GM21423 (cell line): ENCODE data around the gene KYAT1.
"Not testable (repeated sequence)": the region's sequence is repeated elsewhere in the genome, so short reads cannot be mapped to it uniquely, and the experiment has no call there.

Experiments
- ATAC-seq: cut with Tn5 transposase; IDR thresholded peaks from one replicate; pipeline ENCODE4 v1.9.1; 2021; ENCODE audit warnings: mild to moderate bottlenecking, moderate library complexity; ENCODE audit not compliant: unreplicated experiment

KYAT1 gene

GRCh38 chr9:128886211-128886891 lies 4.6 kb upstream of the KYAT1 start:
- ATAC-seq = no peak

- no peak for ATAC-seq
Measured at GRCh38 chr9:128885798-128886197, 4.0 kb upstream of the KYAT1 start.

DNA sequence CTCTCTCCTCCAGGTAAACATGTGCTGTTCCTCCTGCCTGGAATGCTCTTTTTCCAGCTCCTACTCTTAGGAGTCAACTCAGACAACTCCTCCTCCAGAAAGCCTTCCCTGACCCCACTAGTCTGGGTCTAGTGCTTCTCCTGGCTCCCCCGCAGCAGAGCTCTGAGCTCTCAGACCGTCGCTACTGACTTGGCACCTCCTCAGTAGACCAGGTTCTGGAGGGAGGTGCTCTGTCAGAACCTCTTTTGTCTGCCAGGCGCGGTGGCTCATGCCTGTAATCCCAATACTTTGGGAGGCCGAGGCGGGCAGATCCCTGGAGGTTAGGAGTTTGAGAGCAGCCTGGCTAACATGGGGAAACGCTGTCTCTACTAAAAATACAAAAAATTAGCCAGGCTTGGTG lies 3.6 kb upstream of the KYAT1 start:
- no peak for ATAC-seq

- no peak for ATAC-seq
Measured at GRCh38 chr9:128884164-128884563, 2.4 kb upstream of the KYAT1 start.

DNA sequence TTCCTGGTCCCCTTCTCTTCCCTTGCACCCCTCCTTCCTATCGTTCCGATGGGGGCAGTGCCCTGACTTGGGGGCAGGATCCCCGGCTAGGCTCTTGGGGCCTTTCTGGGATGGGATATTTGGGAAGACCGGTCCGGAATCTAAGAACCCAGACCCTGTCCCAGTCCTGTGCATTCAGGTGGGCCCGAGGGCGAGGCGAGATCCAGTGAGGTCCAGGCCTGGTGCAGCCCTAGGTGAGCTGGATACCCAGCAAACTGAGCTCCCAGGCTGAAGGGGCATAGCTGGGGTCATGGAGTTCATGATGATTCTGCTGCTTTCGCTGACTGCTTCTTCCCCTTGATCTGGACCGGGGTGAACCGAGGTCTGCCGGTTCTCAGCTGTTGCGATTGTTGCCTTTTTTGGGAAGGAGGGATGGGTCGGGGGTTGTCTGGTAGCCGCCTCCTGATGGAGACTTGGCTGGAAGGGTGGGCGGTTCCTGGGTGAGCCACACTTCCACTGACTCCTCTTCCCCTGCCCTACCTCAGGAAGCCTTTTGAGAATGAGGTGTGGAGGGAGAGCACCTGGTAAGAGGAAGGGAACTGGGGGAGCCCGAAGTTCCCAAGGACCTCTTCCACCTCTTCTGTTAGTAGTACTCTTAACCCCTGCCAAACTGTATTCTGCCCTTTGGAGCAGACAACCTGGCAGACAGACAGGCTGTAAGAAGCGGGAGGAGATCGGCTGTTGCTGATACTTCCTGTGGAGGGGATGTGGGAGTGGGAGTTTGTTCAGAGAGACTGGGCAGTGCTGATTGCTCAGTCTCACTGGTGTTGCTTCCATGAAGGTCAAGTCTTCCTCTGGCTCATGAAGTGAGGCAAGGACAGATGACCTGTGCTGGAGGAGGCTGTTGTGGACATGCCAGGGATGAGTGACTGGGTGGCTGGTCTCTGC lies 1.2 kb upstream of the KYAT1 start:
- no peak for ATAC-seq

DNA sequence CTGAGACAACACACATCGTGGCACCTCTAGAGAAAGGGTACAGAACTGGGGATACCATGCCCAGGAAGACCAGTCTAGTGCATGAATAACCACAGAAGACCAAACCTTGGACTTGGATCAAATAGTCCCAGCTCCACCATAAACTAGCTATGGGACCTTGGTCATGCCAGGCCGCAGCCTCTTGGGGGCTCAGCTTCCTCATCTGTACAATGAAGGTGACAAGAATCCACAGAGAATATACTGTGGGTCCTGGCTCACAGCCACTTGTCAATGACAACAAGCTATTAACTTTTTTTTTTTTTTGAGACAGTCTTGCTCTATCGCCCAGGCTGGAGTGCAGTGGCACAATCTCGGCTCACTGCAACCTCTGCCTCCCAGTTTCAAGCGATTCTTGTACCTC lies 3.9 kb downstream of the KYAT1 start:
- ATAC-seq = no peak

DNA sequence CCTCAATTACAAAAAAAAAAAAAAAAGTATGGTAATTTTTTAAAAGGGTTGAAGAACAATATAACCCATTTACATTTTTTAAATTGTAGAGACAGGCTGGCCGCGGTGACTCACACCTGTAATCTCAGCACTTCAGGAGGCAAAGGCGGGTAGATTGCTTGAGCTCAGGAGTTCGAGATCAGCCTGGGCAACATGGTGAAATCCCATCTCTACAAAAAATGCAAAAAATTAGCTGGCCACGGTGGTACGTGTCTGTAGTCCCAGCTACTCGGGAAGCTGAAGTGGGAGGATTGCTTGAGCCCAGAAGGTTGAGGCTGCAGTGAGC lies 10.8 kb downstream of the KYAT1 start:
- not testable (repeated sequence) for ATAC-seq

GRCh38 chr9:128870128-128870940 lies 11.4 kb downstream of the KYAT1 start:
- ATAC-seq = no peak

DNA sequence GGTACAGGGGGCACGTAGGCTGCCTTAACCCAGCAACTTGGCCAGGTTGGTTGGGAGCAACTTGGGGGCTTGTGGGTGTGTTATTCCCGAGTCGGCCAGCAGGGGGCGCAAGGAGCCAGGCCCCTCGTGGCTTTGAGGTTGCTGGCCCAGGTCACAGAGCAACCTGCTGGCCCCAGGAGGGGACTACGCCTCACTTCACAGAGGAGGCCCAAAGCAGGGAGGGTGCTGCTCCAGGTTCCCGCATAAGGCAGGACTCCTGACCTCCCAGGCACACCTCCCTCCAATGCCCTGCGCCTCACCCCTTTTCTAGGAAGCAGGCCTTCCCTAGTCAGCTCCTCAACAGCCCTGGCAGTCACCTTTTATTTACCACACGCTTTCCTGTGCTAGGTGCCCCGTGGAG lies 18.1 kb downstream of the KYAT1 start:
- peak; percentile 58 for ATAC-seq

DNA sequence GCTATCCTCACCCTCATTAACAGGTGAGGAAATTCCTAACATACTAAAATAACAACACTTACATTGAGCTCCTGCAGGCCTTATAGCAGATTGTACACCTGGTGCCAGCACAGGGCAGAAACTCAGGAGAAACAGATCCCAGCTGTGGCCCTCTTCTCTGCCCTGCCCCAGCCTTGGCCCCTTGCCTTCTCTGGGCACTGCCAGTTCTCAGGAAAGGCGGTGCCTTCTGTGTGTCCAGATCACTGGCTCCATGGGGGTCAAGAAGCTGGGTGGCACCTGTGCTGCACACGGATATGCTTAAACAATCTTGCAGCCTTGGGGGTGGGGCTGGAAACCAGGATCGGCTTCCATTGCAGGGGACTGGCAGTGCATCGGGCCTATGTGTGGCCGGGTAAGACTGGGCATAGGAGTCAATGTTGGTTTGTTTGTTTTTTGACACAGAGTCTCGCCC lies 19.3 kb downstream of the KYAT1 start:
- ATAC-seq = no peak

DNA sequence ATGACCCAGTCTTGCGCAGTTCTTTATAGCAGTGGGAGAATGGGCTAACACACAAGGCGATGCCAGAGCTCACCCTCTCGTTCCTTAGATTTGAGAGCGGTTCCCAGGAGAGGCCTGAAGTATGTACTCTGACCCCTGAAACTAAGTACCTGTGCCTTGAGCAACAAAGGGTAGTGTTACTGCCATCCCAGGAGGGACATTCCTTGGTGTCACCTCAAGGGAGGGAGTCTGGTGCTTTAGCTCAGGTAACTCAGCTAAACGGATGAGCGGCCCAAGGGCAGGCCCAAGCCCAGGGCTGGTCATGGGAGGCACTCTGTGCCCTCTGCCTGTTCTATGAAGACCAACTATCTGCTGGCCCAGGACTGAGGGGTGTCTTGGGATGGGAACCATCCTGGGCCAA lies 20.2 kb downstream of the KYAT1 start:
- ATAC-seq = no peak

DNA sequence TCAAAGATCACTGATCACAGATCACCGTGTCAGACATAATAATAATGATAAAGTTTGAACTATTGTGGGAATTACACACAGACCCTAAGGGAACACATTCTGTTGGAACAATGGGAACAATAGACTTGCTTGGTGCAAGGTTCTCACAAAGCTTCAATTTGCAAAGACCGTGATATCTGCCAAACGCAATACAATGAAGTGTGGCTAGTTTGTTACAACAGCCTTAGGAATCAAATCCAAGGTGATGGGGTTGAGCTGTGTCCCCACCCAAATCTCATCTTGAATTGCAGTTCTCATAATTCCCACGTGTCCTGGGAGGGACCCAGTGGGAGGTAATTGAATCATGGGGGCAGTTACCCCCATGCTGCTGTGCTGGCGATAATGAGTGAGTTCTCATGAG lies 20.8 kb downstream of the KYAT1 start:
- ATAC-seq = no peak

- not testable (repeated sequence) for ATAC-seq
Measured at GRCh38 chr9:128858476-128858875, 23.3 kb downstream of the KYAT1 start.

GRCh38 chr9:128854454-128854853 lies 27.3 kb downstream of the KYAT1 start:
- not testable (repeated sequence) for ATAC-seq

DNA sequence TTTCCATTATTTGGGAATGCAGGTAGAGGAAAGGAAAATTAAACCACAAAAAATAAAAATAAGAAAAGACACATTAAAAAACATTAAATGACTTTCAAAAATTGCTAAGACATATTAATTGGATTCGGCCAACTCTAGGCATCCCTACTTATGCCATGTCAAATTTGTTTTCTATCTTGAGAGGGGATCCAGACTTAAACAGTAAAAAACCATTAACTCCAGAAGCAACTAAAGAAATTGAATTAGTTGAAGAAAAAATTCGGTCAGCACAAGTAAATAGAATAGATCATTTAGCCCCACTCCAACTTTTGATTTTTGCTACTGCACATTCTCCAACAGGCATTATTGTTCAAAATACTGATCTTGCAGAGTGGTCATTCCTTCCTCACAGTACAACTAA lies 29.1 kb downstream of the KYAT1 start:
- not testable (repeated sequence) for ATAC-seq

- not testable (repeated sequence) for ATAC-seq
Measured at GRCh38 chr9:128851779-128852600, 29.8 kb downstream of the KYAT1 start.

GRCh38 chr9:128851024-128851423 lies 30.7 kb downstream of the KYAT1 start:
- ATAC-seq = not testable (repeated sequence)

GRCh38 chr9:128847803-128848202 lies 33.9 kb downstream of the KYAT1 start:
- no peak for ATAC-seq

GRCh38 chr9:128846680-128847030 lies 35.1 kb downstream of the KYAT1 start:
- ATAC-seq = no peak

DNA sequence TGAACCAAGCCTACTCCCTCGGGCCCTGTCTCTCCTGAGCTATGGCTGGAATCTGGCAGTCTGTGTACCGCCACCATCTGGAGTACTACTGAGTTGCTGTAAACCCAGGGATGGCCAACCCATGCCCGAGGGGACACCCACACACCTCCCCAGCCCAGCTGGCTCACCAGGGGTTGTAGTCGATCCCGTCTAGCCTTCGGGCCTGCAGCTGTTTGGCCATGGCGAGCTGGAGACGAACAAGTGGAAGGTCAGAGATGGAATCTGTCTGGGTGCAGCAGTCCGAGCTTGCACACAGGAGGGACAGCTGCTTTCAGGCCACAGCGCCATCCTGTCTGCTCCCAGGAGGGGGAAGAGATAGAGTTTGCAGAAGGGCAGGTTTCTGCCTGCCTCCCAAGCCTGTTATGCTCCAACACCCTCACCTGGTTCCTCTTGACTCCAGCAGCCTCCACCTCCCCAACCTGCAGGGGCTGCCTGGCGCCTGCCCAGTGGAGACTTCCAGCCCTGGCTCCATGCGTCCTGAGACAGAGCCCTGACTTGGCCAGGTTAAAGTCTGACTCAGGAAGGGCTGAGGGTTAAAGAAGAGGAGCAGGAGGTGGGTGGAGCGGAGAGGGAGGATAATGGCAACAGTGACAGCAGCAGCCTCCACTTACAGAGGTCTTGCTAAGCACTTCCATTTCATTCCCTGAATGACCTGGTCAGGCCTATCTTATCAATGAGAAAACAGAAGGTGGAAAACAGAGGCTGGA lies 36.4 kb downstream of the KYAT1 start:
- no peak for ATAC-seq
